DMS79 treated with DMSO at 0.1 percent for 48 hours (cell line): ENCODE results near the gene NAGLU.
"Not testable (repeated sequence)": the region's sequence is repeated elsewhere in the genome, so short reads cannot be mapped to it uniquely, and the experiment has no call there.

ENCODE experiments used
- DNase-seq: peaks from one replicate; lab custom pipeline; 2025; lab: John Stamatoyannopoulos, UW

The NAGLU gene

GRCh38 chr17:42521666-42522262 lies 14.3 kb upstream of the NAGLU start:
- DNase-seq, result no peak

GRCh38 chr17:42522263-42522790 lies 13.7 kb upstream of the NAGLU start:
- no peak for DNase-seq

DNA sequence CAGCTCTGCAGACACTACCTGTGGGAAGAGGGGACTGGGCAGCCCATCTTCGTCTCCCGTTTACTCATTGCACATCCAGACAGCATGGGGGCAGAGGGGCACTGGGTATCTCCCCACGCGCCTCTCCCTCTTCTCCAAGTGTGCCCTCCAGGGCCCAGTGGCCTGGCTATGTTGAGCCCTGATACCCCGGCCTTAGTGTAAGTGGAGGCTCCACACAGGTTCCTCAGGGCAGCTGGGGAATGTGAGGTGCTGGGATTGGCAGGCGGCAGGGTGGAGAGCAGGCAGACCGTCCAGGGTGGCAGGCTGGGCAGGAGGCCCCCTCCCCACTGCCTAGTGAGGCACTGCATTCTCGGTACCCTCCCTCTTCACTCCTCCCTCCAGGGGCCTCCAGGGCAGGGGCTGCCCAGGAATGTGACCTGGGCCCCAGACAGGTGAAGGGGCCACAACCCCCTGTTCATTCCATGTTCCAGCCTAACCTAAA lies 13.2 kb upstream of the NAGLU start:
- DNase-seq, result no peak

DNA sequence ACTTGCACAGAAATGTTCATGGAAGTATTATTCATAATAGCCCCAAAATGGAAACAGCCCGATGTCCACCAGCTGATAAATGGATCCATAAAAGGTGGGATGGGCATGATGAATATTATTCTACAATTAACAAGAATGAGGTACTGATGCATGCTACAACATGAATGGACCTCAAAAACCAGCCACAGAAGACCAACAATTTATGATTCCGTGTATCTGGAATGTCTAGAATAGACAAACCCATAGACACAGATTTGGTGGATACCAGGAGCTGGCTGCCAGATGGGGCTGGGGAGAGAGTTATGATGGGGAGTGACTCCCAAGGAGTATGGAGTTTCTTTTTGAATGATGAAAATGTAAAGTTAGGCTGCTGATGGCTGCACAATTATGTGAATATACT lies 10.8 kb upstream of the NAGLU start:
- DNase-seq, result no peak

- DNase-seq, result no peak
Observed at GRCh38 chr17:42526031-42526444, 10.0 kb upstream of the NAGLU start.

GRCh38 chr17:42527932-42528331 lies 8.1 kb upstream of the NAGLU start:
- no peak for DNase-seq

DNA sequence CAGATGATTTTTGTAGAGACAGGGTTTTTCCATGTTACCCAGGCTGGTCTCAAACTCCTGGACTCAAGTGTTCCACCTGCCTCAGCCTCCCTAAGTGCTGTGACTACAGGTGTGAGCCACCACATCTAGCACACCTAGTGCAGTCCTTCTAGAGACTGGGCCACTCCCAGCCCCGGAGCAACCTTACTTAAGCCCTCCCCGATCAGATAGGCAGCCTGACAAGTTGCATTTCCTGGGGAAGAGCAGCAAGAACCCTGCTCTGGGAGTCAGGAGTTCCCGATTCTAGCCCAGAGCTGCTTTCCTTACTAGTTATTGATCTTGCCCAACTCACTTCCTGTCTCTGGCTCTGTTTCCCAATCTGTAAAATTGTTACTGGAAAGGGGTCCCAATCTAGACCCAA lies 7.0 kb upstream of the NAGLU start:
- DNase-seq, result no peak

GRCh38 chr17:42530952-42531454 lies 5.0 kb upstream of the NAGLU start:
- DNase-seq, result no peak

GRCh38 chr17:42531455-42532354 lies 4.3 kb upstream of the NAGLU start:
- peak; percentile 60 for DNase-seq

DNA sequence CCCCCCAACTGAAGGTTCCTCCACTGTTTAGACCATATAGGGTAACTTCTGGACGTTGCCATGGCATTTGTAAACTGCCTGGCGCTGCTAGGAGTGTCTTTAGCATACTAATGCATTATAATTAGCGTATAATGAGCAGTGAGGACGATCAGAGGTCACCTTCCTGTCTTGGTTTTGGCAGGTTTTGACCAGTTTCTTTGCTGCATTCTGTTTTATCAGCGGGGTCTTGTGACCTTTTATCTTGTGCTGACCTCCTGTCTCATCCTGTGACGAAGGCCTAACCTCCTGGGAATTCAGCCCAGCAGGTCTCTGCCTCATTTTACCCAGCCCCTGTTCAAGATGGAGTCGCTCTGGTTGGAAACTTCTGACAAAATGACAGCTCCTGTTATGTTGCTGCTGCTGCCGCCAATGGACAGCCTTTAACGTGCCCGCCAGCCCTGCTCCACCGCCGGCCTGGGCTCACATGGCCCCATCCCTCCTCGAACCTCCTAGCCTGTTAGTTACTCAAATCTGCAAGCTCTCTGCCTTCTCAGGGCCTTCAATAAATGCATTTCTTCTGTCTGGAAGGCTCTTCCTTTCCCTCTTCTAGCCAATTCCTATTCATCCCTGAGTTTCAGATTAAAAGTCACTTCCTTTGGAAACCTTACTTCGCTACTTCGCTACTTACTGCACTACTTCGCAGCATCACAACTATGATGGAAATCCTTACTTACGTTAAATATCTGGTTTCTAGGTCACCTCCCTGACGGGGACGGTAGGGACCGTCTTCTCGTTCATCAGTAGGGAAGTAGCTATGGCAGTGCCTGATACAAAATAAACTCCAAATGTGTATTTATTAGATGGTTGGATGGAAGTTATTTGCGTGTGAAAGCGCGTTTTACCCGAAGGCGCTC lies 640 bp upstream of the NAGLU start:
- DNase-seq, result peak; percentile 50

DNA sequence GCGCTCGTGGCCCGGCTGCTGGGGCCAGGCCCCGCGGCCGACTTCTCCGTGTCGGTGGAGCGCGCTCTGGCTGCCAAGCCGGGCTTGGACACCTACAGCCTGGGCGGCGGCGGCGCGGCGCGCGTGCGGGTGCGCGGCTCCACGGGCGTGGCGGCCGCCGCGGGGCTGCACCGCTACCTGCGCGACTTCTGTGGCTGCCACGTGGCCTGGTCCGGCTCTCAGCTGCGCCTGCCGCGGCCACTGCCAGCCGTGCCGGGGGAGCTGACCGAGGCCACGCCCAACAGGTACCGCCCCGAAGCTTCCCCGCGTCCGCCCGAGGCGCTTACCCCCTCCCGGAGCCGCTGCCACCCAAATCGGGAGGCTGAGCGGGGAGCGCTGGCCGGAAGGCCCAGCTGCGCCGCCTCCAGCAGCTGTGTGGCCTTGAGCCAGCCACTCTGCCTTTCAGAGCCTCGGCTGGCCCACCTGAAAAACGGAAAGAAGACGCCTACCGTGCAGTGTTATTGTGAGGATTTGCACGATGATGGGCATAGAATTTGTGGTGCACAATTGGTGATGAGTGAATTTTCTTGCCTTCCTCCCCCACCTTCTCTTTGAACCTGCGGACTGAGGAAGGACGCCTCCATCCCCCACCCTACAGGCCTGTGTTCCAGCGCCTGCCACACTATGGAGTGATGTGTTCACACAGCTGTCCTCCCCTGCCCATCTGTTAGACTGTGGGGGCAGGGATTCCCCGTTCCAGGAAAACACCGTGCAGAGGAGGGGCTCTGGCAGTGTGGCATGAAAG lies 523 bp downstream of the NAGLU start:
- peak; percentile 67 for DNase-seq

GRCh38 chr17:42537156-42537805 lies 1.2 kb downstream of the NAGLU start:
- no peak for DNase-seq

DNA sequence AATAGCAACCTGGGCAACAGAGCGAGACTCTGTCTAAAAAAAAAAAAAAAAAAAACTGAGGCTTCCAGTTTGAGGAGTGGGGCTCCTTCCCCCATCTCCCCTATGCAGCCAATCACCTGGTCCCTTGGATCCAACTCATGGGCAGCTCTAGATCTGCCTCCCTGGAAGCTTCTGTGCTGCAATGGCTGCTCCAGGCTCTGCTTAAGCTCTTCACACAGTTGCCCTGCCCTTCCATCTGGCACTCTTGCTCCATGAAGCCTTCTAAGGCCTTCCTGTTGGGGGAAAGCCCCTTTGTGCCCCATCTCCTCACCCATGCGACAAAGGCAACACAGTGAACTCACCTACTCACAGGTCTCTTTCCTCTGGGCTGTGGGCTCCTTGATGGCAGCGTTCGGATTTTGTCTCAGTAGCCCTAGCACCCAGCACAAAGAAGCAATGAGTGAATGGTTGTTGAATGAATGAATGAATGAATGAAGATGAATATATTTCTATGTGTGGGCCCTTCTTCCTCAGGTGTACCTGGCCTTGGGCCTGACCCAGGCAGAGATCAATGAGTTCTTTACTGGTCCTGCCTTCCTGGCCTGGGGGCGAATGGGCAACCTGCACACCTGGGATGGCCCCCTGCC lies 1.9 kb downstream of the NAGLU start:
- DNase-seq, result no peak

GRCh38 chr17:42538482-42538881 lies 2.4 kb downstream of the NAGLU start:
- no peak for DNase-seq

- not testable (repeated sequence) for DNase-seq
Observed at GRCh38 chr17:42540558-42540957, 4.5 kb downstream of the NAGLU start.

- no peak for DNase-seq
Observed at GRCh38 chr17:42541041-42541833, 5.2 kb downstream of the NAGLU start.

- no peak for DNase-seq
Observed at GRCh38 chr17:42543190-42544079, 7.4 kb downstream of the NAGLU start.

DNA sequence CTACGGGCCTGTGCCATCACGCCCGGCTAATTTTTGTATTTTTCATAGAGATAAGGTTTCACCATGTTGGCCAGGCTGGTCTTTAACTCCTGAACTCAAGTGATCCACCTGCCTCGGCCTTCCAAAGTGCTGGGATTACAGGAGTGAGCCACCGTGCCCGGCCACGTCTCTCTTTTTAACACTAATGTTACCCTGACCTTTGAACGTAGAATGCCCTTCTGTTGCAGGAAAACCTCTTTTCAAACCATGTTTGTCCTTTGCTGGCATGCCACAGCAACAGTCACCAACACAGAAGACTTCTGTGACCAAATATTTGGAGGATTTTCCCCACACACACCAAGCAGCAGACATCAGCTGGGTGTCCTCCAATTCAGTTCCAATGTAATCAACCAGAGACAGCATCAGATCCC lies 8.8 kb downstream of the NAGLU start:
- no peak for DNase-seq
